MM.1S (cell line): ENCODE measurements around the gene RAB3B.

ENCODE experiments used
- DNase-seq: peaks from one replicate; pipeline ENCODE4 v3.0.0-alpha.2; 2015
- H2AFZ ChIP-seq: fragments of 300-600 bp; sonication (generic); 2 replicates; pipeline ENCODE4 v1.6.0; 2016; ENCODE audit warnings: antibody characterized with exemption, low read length
- H3F3A ChIP-seq: fragments of 300-600 bp; sonication (generic); 2 replicates; pipeline ENCODE4 v1.6.1; 2016; ENCODE audit warnings: mild to moderate bottlenecking, antibody characterized with exemption, low read length, moderate library complexity, mixed read lengths; ENCODE audit not compliant: insufficient read depth
- H3K27ac ChIP-seq: fragments of 300-600 bp; sonication (generic); 2 replicates; pipeline ENCODE4 v1.5.1; 2016; ENCODE audit warnings: mild to moderate bottlenecking, low read length
- H3K27me3 ChIP-seq: fragments of 300-600 bp; sonication (generic); replicated peaks from 2 replicates; pipeline ENCODE4 v1.6.0; 2016; ENCODE audit warnings: low read length; ENCODE audit not compliant: insufficient read depth
- H3K36me3 ChIP-seq: fragments of 300-600 bp; sonication (generic); replicated peaks from 2 replicates; pipeline ENCODE4 v1.6.1; 2016; ENCODE audit warnings: mild to moderate bottlenecking, low read length, mixed read lengths; ENCODE audit not compliant: insufficient read depth
- H3K4me1 ChIP-seq: fragments of 300-600 bp; sonication (generic); 2 replicates; pipeline ENCODE4 v1.6.1; 2016; ENCODE audit warnings: low read length, mixed read lengths
- H3K4me2 ChIP-seq: fragments of 300-600 bp; sonication (generic); 2 replicates; pipeline ENCODE4 v1.6.0; 2016; ENCODE audit warnings: low read depth, low read length
- H3K4me3 ChIP-seq: fragments of 300-600 bp; sonication (generic); 2 replicates; pipeline ENCODE4 v1.5.1; 2016; ENCODE audit warnings: low read length, mixed read lengths
- H3K79me2 ChIP-seq: fragments of 300-600 bp; sonication (generic); 2 replicates; pipeline ENCODE4 v1.6.1; 2016; ENCODE audit warnings: mixed run types, low read length, mixed read lengths
- H3K9ac ChIP-seq: fragments of 300-600 bp; sonication (generic); 2 replicates; pipeline ENCODE4 v1.6.1; 2016; ENCODE audit warnings: low read length, mixed read lengths
- H3K9me2 ChIP-seq: fragments of 300-600 bp; sonication (generic); replicated peaks from 2 replicates; pipeline ENCODE4 v1.6.1; 2016; ENCODE audit warnings: mild to moderate bottlenecking, low read length, mixed read lengths; ENCODE audit not compliant: insufficient read depth
- H3K9me3 ChIP-seq: fragments of 300-600 bp; sonication (generic); replicated peaks from 2 replicates; pipeline ENCODE4 v1.6.1; 2016; ENCODE audit warnings: mild to moderate bottlenecking, low read length, mixed read lengths; ENCODE audit not compliant: insufficient read depth
- H4K20me1 ChIP-seq: fragments of 300-600 bp; sonication (generic); 2 replicates; pipeline ENCODE4 v1.6.1; 2016; ENCODE audit warnings: mild to moderate bottlenecking, low read length, moderate library complexity, mixed read lengths; ENCODE audit not compliant: insufficient read depth
- CTCF ChIP-seq: fragments of 300-600 bp; sonication (generic); IDR thresholded peaks from 2 replicates; pipeline ENCODE4 v1.5.1; 2016; ENCODE audit warnings: antibody characterized with exemption, low read length, mixed read lengths
- EZH2 ChIP-seq: fragments of 300-600 bp; sonication (generic); optimal IDR thresholded peaks from 2 replicates; pipeline ENCODE3; 2017; ENCODE audit warnings: low read depth, mild to moderate bottlenecking, antibody characterized with exemption, low read length, mixed read lengths
- EZH2phosphoT487 ChIP-seq: fragments of 300-600 bp; sonication (generic); IDR thresholded peaks from 2 replicates; pipeline ENCODE4 v1.6.1; 2018; ENCODE audit warnings: antibody characterized with exemption, low read length

RAB3B gene

GRCh38 chr1:51858892-51859291, 131.6 kb downstream of the RAB3B start:
- no peak overlapping the region for H2AFZ ChIP-seq
- H3K27ac ChIP-seq: no peak overlapping the region
- no peak overlapping the region for H3K4me2 ChIP-seq
- no peak overlapping the region for H3K4me3 ChIP-seq
- H4K20me1 ChIP-seq: no peaks in the 10 kb centered on the region
- H3K79me2 ChIP-seq: peaks cover 47% of the 10 kb centered on the region
- H3K36me3 ChIP-seq: no peaks in the 10 kb centered on the region
- no peak overlapping the region for H3K9ac ChIP-seq
- H3K9me2 ChIP-seq: no peaks in the 10 kb centered on the region
- no peak for DNase-seq
- peaks cover 12% of the 10 kb centered on the region for H3K4me1 ChIP-seq
- TF ChIP-seq EZH2: no peak
- no peak for TF ChIP-seq EZH2phosphoT487
- TF ChIP-seq CTCF: no peak
- H3F3A ChIP-seq: peaks cover 4% of the 10 kb centered on the region
- H3K9me3 ChIP-seq: no peaks in the 10 kb centered on the region
- no peaks in the 10 kb centered on the region for H3K27me3 ChIP-seq
